ENCODE results near the gene GRIA4.

- TF ChIP-seq CTCF (IDR thresholded peaks at IDR 0.05; ENCODE audit: low read depth, low read length, missing input control) (no peak), SP1 (IDR thresholded peaks at IDR 0.05) (no peak), REST (IDR thresholded peaks at IDR 0.05) (no peak), ZBTB33 (IDR thresholded peaks at IDR 0.05) (no peak), RAD21 (IDR thresholded peaks at IDR 0.05) (no peak), GABPA (IDR thresholded peaks at IDR 0.05 in 1 of 2, conservative IDR thresholded peaks at IDR 0.05 in 1 of 2) (no peak), TAF1 (conservative IDR thresholded peaks at IDR 0.05) (no peak)
Measured at GRCh38 chr11:105860105-105860504, 250.2 kb downstream of the GRIA4 start.

Measured in liver (tissue), 3 donors.